GM12864 (cell line): ENCODE measurements around the gene XPO4.
"Not testable (repeated sequence)": the region's sequence is repeated elsewhere in the genome, so short reads cannot be mapped to it uniquely, and the experiment has no call there.

Source experiments
- DNase-seq: peaks from one replicate; pipeline ENCODE4 v3.0.0-alpha.2; 2011; ENCODE audit warnings: low read depth
- H3K4me3 ChIP-seq: 2 replicates; pipeline ENCODE4 v1.5.1; 2011; ENCODE audit warnings: mild to moderate bottlenecking, low read depth, low read length, control low read depth
- TF ChIP-seq, protein P1 (sequence below): IDR thresholded peaks from 2 replicates; pipeline ENCODE4 v1.5.1; 2011; ENCODE audit warnings: low read depth, mild to moderate bottlenecking, moderate library complexity, low read length, control low read depth, inconsistent platforms; ENCODE audit errors: missing control alignments

Gene XPO4

DNA sequence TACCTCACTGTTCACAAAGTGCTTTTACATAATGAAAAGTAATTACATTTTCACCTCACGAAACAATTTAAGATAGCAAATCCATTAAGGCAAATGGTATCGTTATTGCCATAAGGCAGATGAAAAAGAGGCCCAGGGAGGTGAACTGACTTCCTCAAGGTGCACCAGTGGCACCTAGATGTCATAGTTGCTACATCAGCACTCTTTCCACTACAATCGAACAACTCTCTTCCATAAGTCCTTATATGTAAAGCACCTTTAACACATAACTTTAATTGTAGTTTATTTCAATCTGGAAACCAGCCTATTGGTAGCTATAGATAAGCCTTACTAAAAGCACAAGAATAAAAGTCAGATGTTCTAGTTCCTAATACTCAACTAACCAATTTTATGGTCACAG, 35.1 kb downstream of the XPO4 start:
- DNase-seq: no peak
- no peak overlapping the region for H3K4me3 ChIP-seq
- TF ChIP-seq, protein P1, sequence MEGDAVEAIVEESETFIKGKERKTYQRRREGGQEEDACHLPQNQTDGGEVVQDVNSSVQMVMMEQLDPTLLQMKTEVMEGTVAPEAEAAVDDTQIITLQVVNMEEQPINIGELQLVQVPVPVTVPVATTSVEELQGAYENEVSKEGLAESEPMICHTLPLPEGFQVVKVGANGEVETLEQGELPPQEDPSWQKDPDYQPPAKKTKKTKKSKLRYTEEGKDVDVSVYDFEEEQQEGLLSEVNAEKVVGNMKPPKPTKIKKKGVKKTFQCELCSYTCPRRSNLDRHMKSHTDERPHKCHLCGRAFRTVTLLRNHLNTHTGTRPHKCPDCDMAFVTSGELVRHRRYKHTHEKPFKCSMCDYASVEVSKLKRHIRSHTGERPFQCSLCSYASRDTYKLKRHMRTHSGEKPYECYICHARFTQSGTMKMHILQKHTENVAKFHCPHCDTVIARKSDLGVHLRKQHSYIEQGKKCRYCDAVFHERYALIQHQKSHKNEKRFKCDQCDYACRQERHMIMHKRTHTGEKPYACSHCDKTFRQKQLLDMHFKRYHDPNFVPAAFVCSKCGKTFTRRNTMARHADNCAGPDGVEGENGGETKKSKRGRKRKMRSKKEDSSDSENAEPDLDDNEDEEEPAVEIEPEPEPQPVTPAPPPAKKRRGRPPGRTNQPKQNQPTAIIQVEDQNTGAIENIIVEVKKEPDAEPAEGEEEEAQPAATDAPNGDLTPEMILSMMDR: no peak

DNA sequence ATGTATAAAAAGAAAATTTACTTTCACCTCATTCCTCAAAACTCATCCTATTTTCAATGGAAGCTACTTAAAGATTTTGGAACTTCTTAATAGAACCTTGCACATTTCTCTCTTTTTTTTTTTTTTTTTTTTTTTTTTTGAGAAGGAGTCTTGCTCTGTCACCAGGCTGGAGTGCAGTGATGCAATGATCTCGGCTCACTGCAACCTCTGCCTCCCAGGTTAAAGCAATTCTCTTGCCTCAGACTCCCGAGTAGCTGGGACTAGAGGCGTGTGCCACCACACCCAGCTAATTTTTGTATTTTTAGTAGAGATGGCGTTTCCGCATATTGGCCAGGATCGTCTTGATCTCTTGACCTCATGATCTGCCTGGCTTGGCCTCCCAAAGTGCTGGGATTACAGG, 40.9 kb downstream of the XPO4 start:
- not testable (repeated sequence) for DNase-seq, H3K4me3 ChIP-seq

DNA sequence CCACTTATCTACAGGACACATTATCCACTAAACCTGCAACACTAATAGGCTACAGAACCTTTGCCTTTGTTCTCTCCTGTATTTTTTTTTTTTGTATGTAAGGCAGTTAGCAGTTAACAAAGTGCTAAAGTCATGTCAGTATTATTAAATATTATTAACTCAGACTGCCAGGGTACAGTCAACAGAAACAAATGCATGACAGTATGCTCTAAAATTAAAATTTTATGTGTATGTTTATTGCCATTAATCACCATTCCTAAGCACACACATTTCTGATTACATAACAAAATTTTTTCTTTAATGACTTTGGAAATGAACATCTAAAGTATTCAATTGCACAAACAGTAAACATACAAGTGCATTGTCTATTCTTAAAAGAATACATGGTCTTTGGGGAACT, 41.7 kb downstream of the XPO4 start:
- TF ChIP-seq, protein P1: no peak
- no peak for DNase-seq
- H3K4me3 ChIP-seq: no peak overlapping the region

DNA sequence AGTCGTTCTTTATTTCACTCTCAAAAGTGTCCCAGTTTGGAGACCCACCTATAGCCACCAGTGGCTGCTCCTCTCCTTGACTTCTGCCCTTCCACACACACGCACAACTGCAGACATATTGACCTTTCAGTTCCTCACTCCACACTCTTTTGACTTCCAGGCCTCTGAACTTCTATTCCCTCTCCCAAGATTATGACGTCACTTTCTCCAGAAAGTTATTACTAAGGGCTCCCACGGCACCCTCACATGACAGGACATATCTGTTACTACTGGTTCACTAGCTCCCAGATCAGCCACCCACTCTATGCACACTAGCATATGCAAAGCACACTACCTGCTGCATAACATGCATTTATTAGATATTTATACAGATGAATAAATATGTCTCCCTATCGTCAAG, 45.9 kb downstream of the XPO4 start:
- no peak for DNase-seq
- H3K4me3 ChIP-seq: no peak overlapping the region
- TF ChIP-seq, protein P1: no peak

DNA sequence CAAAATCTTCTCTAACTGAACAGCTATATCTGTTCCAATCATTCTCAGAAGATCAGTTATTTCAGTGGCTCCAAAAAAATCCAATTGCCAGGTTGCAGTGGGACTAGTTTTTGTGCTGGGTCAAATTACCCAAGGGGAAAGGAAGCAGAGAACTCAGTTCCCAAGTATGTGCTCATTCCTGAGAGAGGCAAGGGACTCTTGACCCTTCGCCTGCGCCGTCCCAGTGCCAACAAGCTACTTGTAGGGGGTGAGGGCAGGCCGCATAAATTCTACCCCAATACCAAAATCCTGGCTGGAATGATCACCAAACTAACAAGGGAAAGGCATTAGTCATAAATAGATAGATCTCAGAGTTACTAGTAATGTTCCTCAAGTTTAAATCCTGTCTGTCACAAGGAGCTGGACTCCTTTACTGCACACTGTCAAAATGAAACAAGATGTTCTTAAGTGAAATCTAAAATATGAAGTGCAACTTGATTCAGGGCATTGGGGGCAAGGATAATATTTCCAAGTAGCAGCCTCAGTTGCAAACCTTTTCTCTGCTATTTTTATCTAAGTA, 50.6 kb downstream of the XPO4 start:
- TF ChIP-seq, protein P1: no peak
- H3K4me3 ChIP-seq: no peak overlapping the region
- no peak for DNase-seq

DNA sequence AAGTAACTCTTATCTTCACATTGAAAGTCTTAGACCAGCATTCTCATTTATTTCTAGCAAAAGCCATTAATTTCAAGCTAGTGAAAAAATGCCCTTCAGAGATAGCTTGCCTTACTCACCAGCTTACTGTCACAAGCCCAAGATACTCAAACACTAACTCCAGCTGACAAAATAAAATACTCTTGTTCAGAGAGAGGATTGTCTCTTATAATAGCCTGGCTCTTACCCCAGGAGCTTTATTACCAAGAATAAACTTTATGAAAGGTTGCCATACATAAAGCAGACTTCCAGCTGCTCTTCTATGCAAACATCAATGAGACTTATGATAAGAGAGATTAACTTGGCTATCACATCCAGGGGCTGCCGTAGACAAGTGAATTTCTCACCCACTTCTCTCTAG, 53.6 kb downstream of the XPO4 start:
- TF ChIP-seq, protein P1: no peak
- no peak overlapping the region for H3K4me3 ChIP-seq
- no peak for DNase-seq

DNA sequence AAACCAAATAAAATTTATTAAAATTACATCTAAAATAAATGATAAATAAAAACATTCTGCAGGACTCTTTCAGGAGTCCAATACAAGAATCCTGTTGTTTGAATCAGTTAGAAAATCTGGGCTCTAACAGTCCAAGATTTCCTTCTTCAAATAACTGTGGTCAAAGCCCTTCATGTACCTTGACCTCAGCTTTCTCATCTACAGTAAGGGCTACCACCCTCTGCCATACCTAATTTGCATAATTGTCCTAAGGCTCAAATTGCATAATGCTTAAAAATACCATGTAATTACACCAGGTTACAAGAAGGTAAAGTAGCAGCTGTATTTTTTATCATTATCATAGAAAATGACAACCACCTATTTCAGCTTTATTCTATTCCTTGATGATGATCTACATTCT, 54.3 kb downstream of the XPO4 start:
- TF ChIP-seq, protein P1: no peak
- no peak for DNase-seq
- no peak overlapping the region for H3K4me3 ChIP-seq
